ENCODE results near the gene CYP2C8. TPM values are rescaled to one million over a fixed set of nuclear protein-coding genes. Genes with fewer than 3 reads are reported as not detected.

The CYP2C8 gene
- total and polyA plus RNA-seq, 2 donors (not counting 3 experiments of a cell fraction or from before 2014, with no cell fraction given): 0.06 TPM; not detected in 1

DNA sequence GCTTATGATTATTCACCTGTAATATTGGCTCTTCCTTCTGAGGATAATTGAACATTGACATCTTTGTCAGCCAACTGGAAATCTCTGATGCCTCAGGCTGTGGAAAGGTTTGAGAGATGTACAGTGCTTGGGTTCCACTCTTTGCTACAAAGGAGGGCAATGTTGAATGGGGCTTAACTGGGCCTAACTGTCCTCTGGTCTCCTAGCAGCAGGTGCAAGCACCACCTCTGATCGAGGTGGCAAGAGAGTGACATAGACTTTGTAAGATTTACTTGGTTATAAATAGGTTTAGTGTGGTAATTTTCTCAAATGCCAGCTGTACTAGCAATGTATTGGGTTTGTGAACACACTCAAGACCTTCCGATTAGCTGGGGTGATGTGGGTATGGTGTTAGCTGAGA lies 21.1 kb downstream of the CYP2C8 start:
- no peaks in the 10 kb centered on the region for H3K36me3 ChIP-seq (ENCODE audit: control insufficient read depth in 2 of 2, extremely low read depth in 1 of 2, insufficient read depth in 2 of 2, low read length in 2 of 2)

More for the DNA sequence above, 21.1 kb downstream of the CYP2C8 start:
- no peak overlapping the region for H3K4me2 ChIP-seq (ENCODE audit: insufficient read depth, low read length)
- FAIRE-seq: no peak
- H3K9me1 ChIP-seq (replicated peaks; ENCODE audit: control insufficient read depth, extremely low read depth, insufficient read depth, low read length): no peaks in the 10 kb centered on the region
- no peak for DNase-seq (ENCODE audit: low read depth, low spot score)
- H3K9me3 ChIP-seq (replicated peaks; ENCODE audit: control insufficient read depth, insufficient read depth, low read length): no peaks in the 10 kb centered on the region
- H4K20me1 ChIP-seq (replicated peaks; ENCODE audit: control insufficient read depth, extremely low read depth, insufficient read depth, low read length): no peaks in the 10 kb centered on the region
- POLR2A ChIA-PET: no interaction called here
- intact Hi-C loops (cut with micrococcal nuclease): no loop called here
- dilution Hi-C loops (cut with MboI; ENCODE audit: extremely low pct_ligation_motif_present, low sequenced_read_pairs): no loop called here
- no peaks in the 10 kb centered on the region for H3K4me1 ChIP-seq (ENCODE audit: control insufficient read depth, extremely low read depth, insufficient read depth, low read length)
- H2AFZ ChIP-seq (ENCODE audit: low read depth, low read length): no peak overlapping the region
- H3K4me3 ChIP-seq (replicated peaks in 1 of 3; ENCODE audit: insufficient read depth in 1 of 3, low read depth in 1 of 3, low read length in 3 of 3): no peak overlapping the region
- CTCF ChIA-PET: no interaction called here
- TF ChIP-seq POLR2A (IDR thresholded peaks at IDR 0.05; ENCODE audit: low read depth, low read length) (no peak), POLR2AphosphoS5 (IDR thresholded peaks at IDR 0.05; ENCODE audit: insufficient read depth, low read depth, low read length) (no peak), EZH2 (IDR thresholded peaks at IDR 0.05; ENCODE audit: borderline replicate concordance, low read depth, low read length, severe bottlenecking) (no peak), MYC (IDR thresholded peaks at IDR 0.05; ENCODE audit: low read depth, low read length) (no peak), GATA2 (IDR thresholded peaks at IDR 0.05; ENCODE audit: insufficient read depth, insufficient read length, low read depth, low read length) (no peak), JUN (IDR thresholded peaks at IDR 0.05; ENCODE audit: borderline replicate concordance, insufficient read depth, insufficient read length, low read depth) (no peak), FOS (IDR thresholded peaks at IDR 0.05; ENCODE audit: borderline replicate concordance, insufficient read depth, low read length) (no peak)
- TF ChIP-seq, protein P1, sequence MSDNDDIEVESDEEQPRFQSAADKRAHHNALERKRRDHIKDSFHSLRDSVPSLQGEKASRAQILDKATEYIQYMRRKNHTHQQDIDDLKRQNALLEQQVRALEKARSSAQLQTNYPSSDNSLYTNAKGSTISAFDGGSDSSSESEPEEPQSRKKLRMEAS (IDR thresholded peaks at IDR 0.05; ENCODE audit: insufficient read depth, insufficient read length): no peak
- TF ChIP-seq, protein P2, sequence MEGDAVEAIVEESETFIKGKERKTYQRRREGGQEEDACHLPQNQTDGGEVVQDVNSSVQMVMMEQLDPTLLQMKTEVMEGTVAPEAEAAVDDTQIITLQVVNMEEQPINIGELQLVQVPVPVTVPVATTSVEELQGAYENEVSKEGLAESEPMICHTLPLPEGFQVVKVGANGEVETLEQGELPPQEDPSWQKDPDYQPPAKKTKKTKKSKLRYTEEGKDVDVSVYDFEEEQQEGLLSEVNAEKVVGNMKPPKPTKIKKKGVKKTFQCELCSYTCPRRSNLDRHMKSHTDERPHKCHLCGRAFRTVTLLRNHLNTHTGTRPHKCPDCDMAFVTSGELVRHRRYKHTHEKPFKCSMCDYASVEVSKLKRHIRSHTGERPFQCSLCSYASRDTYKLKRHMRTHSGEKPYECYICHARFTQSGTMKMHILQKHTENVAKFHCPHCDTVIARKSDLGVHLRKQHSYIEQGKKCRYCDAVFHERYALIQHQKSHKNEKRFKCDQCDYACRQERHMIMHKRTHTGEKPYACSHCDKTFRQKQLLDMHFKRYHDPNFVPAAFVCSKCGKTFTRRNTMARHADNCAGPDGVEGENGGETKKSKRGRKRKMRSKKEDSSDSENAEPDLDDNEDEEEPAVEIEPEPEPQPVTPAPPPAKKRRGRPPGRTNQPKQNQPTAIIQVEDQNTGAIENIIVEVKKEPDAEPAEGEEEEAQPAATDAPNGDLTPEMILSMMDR (IDR thresholded peaks at IDR 0.05; ENCODE audit: extremely low read depth in 1 of 2, insufficient read depth in 1 of 2, low read depth in 1 of 2, low read length in 2 of 2): no peak
- H3K27me3 ChIP-seq (ENCODE audit: control insufficient read depth in 2 of 2, insufficient read depth in 2 of 2, low read length in 2 of 2): no peaks in the 10 kb centered on the region
- BruUV-seq (replicated peaks): no TSS peak
- no peak overlapping the region for H3K27ac ChIP-seq (ENCODE audit: insufficient read depth, low read depth, low read length)
- H3K9ac ChIP-seq (replicated peaks; ENCODE audit: extremely low read depth, insufficient read depth, low read length): no peak overlapping the region
- no peaks in the 10 kb centered on the region for H3K79me2 ChIP-seq (ENCODE audit: control insufficient read depth, insufficient read depth, low read length)
